K562 (cell line): Measurements from ENCODE around the gene SETD1B. TPM values are rescaled to one million over a fixed set of nuclear protein-coding genes. Genes with fewer than 3 reads are reported as not detected.

ENCODE experiments used
- ARID1B ChIP-seq: fragments of 450-650 bp; IDR thresholded peaks from 2 replicates; pipeline ENCODE4 v1.6.1; 2016; ENCODE audit warnings: antibody characterized with exemption, mild to moderate bottlenecking, inconsistent platforms
- DNMT1 ChIP-seq: fragments of 450-650 bp; IDR thresholded peaks from 2 replicates; pipeline ENCODE4 v1.6.1; 2016; ENCODE audit warnings: antibody characterized with exemption, mild to moderate bottlenecking
- ELF4 ChIP-seq: fragments of 450-650 bp; formaldehyde crosslinking; IDR thresholded peaks from 2 replicates; pipeline ENCODE4 v1.4.0; 2022; ENCODE audit warnings: missing genetic modification characterization
- HBP1 ChIP-seq: fragments of 450-650 bp; formaldehyde crosslinking; IDR thresholded peaks from 2 replicates; pipeline ENCODE4 v1.4.0; 2022; ENCODE audit warnings: missing genetic modification characterization
- HDAC2 ChIP-seq: fragments of 450-650 bp; IDR thresholded peaks from 2 replicates; pipeline ENCODE4 v1.6.1; 2016; ENCODE audit warnings: mild to moderate bottlenecking
- HLTF ChIP-seq: fragments of 450-650 bp; IDR thresholded peaks from 2 replicates; pipeline ENCODE4 v1.6.1; 2016
- HMGN3 ChIP-seq: IDR thresholded peaks from 2 replicates; pipeline ENCODE4 v1.6.1; 2011; ENCODE audit warnings: borderline replicate concordance, low read depth, mild to moderate bottlenecking, mixed read lengths, low read length; ENCODE audit not compliant: insufficient read length; ENCODE audit errors: extremely low read depth
- YY1 ChIP-seq, 3 experiments: IDR thresholded peaks; 2 replicates each; pipeline ENCODE4 v1.6.1; 2011; ENCODE audit warnings: low read length in 2 of 3, mild to moderate bottlenecking in 2 of 3, moderate library complexity in 2 of 3, borderline replicate concordance in 1 of 3, control low read depth in 1 of 3, low read depth in 1 of 3; ENCODE audit not compliant: insufficient read depth in 3 of 3, insufficient replicate concordance in 2 of 3, control insufficient read depth in 1 of 3, insufficient read length in 1 of 3; ENCODE audit errors: extremely low read depth in 1 of 3
- polyA plus RNA-seq, 8 experiments: library from polyadenylated mRNA; depleted of rRNA in 4 of 8; stranded (reverse) in 5 of 8; unstranded in 3 of 8; fragments of >200 nt; fragmentation: Nextera tagmentation in 2 of 8; fragmentation: Illumina TruSeq in 1 of 8; extraction: Ambion mirVana in 2 of 8; extraction: Trizol in 1 of 8; gene quantifications; 2 replicates each; pipeline versions ENCODE4 v1.2.1 to v1.2.3, GENCODE V29; 2011 to 2014; ENCODE audit warnings: inconsistent platforms in 1 of 8, missing spikeins in 1 of 8
- total RNA-seq, 7 experiments: library from RNA; depleted of rRNA in 6 of 7; stranded (reverse); fragments of >200 nt in 6 of 7; fragmentation: Illumina TruSeq in 2 of 7; extraction: Trizol in 2 of 7; gene quantifications; 2 replicates each; pipeline versions ENCODE4 v1.2.1 to v1.2.3, GENCODE V29; 2011 to 2021; ENCODE audit warnings: low replicate concordance in 1 of 7
- TF ChIP-seq, protein P1 (sequence below), 2 experiments: fragments of 450-650 bp; formaldehyde crosslinking in 1 of 2; IDR thresholded peaks; 2 replicates each; pipeline versions ENCODE4 v1.4.0 to v1.6.1; 2014 to 2020; ENCODE audit warnings: mild to moderate bottlenecking in 2 of 2, borderline replicate concordance in 1 of 2, low read depth in 1 of 2
- TF ChIP-seq, protein P2 (sequence below): IDR thresholded peaks from 2 replicates; pipeline ENCODE4 v1.6.1; 2011; ENCODE audit warnings: borderline replicate concordance, low read depth, mild to moderate bottlenecking, moderate library complexity, low read length; ENCODE audit not compliant: insufficient read depth, poor library complexity, severe bottlenecking
- TF ChIP-seq, protein P3 (sequence below): conservative IDR thresholded peaks from 2 replicates; pipeline ENCODE4 v1.6.1; 2011; ENCODE audit warnings: low read depth, mild to moderate bottlenecking, low read length; ENCODE audit not compliant: control insufficient read depth

Gene SETD1B
- total and polyA plus RNA-seq, 9 of the 15 experiments (the other 6 are each of a cell fraction or from before 2014, with no cell fraction given): 0.48 to 26.6 (median 2.3) TPM

GRCh38 chr12:121796855-121797751 lies 6.7 kb upstream of the SETD1B start (continued):
- no peak; the same call in 1 of the 2 replicates for TF ChIP-seq ARID1B
- TF ChIP-seq, protein P1, sequence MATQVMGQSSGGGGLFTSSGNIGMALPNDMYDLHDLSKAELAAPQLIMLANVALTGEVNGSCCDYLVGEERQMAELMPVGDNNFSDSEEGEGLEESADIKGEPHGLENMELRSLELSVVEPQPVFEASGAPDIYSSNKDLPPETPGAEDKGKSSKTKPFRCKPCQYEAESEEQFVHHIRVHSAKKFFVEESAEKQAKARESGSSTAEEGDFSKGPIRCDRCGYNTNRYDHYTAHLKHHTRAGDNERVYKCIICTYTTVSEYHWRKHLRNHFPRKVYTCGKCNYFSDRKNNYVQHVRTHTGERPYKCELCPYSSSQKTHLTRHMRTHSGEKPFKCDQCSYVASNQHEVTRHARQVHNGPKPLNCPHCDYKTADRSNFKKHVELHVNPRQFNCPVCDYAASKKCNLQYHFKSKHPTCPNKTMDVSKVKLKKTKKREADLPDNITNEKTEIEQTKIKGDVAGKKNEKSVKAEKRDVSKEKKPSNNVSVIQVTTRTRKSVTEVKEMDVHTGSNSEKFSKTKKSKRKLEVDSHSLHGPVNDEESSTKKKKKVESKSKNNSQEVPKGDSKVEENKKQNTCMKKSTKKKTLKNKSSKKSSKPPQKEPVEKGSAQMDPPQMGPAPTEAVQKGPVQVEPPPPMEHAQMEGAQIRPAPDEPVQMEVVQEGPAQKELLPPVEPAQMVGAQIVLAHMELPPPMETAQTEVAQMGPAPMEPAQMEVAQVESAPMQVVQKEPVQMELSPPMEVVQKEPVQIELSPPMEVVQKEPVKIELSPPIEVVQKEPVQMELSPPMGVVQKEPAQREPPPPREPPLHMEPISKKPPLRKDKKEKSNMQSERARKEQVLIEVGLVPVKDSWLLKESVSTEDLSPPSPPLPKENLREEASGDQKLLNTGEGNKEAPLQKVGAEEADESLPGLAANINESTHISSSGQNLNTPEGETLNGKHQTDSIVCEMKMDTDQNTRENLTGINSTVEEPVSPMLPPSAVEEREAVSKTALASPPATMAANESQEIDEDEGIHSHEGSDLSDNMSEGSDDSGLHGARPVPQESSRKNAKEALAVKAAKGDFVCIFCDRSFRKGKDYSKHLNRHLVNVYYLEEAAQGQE (IDR thresholded peaks at IDR 0.05; ENCODE audit: borderline replicate concordance): peak; percentile 56
- TF ChIP-seq, protein P1 (CRISPR knock-in tag; IDR thresholded peaks at IDR 0.05; ENCODE audit: low read depth): no peak
- TF ChIP-seq, protein P2, sequence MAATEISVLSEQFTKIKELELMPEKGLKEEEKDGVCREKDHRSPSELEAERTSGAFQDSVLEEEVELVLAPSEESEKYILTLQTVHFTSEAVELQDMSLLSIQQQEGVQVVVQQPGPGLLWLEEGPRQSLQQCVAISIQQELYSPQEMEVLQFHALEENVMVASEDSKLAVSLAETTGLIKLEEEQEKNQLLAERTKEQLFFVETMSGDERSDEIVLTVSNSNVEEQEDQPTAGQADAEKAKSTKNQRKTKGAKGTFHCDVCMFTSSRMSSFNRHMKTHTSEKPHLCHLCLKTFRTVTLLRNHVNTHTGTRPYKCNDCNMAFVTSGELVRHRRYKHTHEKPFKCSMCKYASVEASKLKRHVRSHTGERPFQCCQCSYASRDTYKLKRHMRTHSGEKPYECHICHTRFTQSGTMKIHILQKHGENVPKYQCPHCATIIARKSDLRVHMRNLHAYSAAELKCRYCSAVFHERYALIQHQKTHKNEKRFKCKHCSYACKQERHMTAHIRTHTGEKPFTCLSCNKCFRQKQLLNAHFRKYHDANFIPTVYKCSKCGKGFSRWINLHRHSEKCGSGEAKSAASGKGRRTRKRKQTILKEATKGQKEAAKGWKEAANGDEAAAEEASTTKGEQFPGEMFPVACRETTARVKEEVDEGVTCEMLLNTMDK: peak; percentile 56
- peak in 1 of 3 experiments; percentile 47 for TF ChIP-seq YY1 (IDR thresholded peaks at IDR 0.05; ENCODE audit: borderline replicate concordance in 1 of 3, control insufficient read depth in 1 of 3, extremely low read depth in 1 of 3, insufficient read depth in 3 of 3, insufficient read length in 1 of 3, insufficient replicate concordance in 2 of 3, low read depth in 1 of 3, low read length in 2 of 3)
- TF ChIP-seq HDAC2: peak; percentile 75; the same call in 1 of the 2 replicates
- TF ChIP-seq HBP1 (CRISPR knock-in tag): peak; percentile 20; the same call in 1 of the 2 replicates
- peak; percentile 97 for TF ChIP-seq HMGN3
- TF ChIP-seq, protein P3, sequence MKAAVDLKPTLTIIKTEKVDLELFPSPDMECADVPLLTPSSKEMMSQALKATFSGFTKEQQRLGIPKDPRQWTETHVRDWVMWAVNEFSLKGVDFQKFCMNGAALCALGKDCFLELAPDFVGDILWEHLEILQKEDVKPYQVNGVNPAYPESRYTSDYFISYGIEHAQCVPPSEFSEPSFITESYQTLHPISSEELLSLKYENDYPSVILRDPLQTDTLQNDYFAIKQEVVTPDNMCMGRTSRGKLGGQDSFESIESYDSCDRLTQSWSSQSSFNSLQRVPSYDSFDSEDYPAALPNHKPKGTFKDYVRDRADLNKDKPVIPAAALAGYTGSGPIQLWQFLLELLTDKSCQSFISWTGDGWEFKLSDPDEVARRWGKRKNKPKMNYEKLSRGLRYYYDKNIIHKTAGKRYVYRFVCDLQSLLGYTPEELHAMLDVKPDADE: peak; percentile 79
- TF ChIP-seq DNMT1: peak; percentile 41; the same call in 1 of the 2 replicates
- TF ChIP-seq ELF4 (CRISPR knock-in tag): peak; percentile 60; the same call in 1 of the 2 replicates
- TF ChIP-seq HLTF: 0 out of 2 replicates have a peak, but pooled peaks have one; percentile 21
